DMS153 treated with DMSO at 0.1 percent for 48 hours (cell line): Measurements from ENCODE around the gene TSPO.

Experiments used
- DNase-seq: peaks from one replicate; lab custom pipeline; 2025; ENCODE audit not compliant: unreplicated experiment; lab: John Stamatoyannopoulos, UW

Gene TSPO

GRCh38 chr22:43174941-43175531 lies 23.7 kb downstream of the TSPO start:
- no peak for DNase-seq

- no peak for DNase-seq
These were observed 24.7 kb downstream of the TSPO start for GRCh38 chr22:43176090-43176489.

DNA sequence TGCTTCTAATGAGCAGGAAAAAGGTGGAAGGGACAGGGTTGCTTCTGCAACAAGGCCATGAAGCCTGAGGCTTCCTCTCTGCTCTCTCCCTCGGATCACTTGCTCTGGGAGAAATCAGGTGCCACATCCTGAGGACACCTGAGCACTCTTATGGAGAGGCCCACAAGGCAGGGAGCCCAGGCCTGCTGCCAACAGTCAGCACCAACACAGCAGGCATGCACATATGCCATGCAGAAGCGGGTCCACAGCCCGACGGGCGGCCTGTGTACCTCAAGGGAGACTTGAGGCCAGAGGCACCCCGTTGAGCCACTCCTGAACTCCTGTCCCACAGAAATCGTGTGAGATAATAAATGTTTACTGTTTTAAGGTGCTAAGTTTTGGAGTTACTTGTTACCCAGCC lies 26.1 kb downstream of the TSPO start:
- no peak for DNase-seq

- DNase-seq: no peak
These were observed 28.0 kb downstream of the TSPO start for GRCh38 chr22:43179146-43179910.

GRCh38 chr22:43179911-43180195 lies 28.5 kb downstream of the TSPO start:
- no peak for DNase-seq

GRCh38 chr22:43180670-43181069 lies 29.3 kb downstream of the TSPO start:
- no peak for DNase-seq

GRCh38 chr22:43181321-43182076 lies 30.1 kb downstream of the TSPO start:
- DNase-seq: no peak

DNA sequence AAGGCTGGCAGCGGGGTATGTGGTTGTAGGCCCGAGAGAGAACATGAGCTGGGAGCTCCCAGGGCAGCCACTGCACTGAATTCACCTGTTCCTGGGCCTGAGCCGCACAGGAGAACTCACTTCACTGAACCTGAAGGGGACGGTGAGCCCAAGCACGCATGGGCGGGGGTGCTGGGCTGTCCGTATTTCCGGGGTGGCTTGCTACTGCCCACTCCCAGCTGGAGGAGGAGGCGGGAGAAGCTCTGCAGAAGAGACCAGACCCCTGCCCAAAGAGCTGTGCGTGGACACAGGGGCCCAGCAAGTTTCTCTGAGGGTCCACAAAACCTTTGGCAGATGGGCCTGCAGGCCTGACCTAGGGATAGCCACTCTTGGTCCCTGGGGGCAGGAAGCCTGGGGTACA lies 30.8 kb downstream of the TSPO start:
- no peak for DNase-seq

DNA sequence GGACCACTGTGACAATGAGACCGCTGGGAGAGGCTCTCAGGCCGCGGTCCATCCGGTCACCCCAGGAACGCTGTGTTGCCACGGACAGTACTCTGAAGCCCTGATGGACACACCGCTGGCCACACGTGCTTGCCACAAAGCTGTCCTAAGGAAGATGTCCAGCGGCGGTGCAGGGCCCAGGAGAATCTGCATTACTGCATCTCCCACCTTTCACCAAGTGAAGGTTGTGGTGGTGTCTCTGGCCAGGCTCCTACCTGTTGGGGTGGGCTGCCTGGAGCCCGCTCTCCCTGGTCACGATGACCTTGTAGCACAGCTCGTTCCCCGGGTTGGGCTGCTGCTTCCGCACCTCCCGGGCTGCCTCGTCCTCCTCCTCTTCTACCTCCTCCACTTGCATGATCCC lies 31.4 kb downstream of the TSPO start:
- no peak for DNase-seq

DNA sequence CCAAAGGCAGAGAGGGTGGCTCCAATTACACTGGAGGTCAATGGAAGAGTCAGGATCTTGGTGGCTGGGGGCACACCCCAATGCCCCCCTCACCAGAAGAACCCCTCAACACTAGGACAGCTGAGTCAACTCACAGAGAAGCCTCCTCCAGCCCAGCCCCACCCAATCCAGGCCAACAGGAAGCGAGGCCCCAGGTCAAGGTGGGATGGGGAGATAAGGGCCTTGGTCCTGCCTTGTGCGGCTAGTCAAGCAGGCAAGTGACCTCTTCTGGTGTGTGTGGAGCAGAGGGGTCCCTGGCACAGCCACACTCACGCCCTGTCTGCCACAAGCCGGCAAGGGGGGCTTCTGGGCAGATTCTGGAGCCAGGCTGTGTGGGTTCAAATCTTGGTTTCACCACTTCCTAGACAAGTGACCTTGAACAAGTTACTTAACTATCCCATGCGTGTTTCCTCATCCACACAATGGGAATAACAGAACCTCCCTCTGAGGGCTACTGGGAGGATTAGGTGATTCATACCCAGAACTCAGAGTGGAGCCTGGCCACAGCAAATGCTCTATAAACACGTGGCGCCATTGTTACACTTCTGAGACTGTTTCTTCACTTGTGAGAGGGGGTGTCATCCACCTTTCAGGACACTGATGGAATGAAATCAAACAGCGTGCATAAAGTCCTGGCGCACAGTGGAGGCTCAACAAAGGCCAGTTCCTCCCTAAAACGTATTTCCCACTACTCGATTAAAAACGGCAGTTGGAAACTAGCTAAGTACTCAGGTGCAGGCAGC lies 32.3 kb downstream of the TSPO start:
- DNase-seq: no peak

- no peak for DNase-seq
These were observed 34.5 kb downstream of the TSPO start for GRCh38 chr22:43185860-43186261.

DNA sequence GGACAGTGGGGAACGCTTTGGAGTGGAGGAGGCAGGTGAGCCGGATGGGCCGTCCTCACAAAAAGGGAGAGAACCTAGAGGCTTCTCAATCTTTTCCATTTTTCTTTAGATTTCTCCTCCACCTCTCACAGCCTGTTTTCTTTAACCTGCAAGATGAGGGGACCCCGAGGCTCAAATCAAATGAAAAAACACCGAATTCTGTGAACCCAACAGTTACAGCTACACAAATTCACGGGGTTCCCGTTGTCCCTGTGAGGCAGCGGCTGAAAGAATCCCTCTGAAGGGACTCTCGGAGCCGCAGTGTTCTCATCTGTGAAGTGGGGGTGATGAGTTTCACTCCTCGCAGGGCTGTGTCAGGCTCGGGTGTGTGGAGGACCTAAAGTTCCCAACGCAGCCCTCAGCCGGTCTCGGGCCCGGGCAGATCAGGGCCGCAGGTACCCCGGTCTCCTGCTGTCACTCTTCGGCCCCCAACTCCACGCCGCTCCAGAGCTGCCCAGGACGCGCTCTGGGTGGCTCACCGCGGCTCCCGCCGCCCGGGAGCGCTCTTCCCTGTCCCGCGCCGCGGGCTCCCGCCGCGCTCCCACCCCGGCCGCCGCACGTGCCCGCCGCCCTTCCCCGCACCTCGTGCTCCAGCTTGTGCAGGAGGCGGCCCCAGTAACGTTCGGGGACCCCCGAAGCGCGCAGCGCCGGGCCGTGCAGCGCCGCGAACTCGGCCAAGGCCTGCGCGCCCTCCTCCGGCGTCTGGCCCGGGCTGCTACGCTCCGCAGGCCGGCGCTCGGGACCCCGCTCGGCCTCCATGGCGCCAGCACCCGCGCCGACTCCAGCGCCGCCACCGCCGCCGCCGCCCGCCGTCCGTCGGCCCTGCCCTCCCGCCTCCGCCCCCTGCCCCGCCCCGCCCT lies 35.2 kb downstream of the TSPO start, which contains the start of gene TTLL12:
TTLL12 (minus strand) TSS at position 863 of the 899 bp plus-strand sequence; CDS start at position 798, 65 bp downstream.
- DNase-seq: no peak

DNA sequence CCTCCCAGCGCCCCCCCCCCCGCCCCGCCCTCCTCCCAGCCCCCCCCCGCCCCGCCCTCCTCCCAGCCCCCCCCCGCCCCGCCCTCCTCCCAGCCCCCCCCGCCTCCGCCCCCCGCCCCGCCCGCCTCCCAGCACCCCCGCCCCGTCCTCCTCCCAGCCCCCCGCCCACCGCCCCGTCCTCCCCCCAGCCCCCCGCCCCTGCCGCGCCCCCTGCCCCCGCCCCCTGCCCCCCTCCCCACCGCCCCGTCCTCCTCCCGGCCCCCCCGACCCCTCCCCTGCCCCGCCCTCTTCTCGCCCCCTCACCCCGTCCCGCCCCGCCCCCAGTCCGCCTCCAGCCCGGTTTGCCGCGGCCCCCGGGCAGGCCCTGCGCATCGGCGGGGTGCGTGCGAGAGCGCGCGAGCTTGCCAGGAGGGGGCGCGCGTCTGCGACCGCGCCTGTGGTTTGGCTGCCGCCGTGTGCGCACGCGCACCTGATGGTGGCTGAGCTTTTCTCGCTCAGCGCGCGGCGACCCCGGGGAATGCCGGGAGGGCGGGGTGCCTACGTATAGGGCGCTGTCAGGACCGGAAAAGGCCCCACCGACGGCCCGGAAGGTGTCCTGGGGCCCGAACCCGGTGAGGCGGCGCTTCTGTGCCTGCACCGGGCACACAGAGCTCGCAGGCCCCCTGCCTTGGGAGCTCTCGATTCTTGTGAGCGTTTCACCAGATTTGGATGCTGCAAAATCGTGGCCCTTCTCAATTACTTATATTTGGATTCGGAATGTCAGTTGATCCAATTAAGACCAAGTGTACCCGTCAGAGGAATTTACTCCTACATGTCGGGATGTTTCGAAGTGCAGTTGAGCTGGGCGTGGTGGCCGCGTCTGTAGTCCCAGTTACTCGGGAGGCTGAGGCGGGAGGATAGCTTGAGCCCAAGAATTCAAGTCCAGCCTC lies 36.1 kb downstream of the TSPO start:
- peak; percentile 86 for DNase-seq

DNA sequence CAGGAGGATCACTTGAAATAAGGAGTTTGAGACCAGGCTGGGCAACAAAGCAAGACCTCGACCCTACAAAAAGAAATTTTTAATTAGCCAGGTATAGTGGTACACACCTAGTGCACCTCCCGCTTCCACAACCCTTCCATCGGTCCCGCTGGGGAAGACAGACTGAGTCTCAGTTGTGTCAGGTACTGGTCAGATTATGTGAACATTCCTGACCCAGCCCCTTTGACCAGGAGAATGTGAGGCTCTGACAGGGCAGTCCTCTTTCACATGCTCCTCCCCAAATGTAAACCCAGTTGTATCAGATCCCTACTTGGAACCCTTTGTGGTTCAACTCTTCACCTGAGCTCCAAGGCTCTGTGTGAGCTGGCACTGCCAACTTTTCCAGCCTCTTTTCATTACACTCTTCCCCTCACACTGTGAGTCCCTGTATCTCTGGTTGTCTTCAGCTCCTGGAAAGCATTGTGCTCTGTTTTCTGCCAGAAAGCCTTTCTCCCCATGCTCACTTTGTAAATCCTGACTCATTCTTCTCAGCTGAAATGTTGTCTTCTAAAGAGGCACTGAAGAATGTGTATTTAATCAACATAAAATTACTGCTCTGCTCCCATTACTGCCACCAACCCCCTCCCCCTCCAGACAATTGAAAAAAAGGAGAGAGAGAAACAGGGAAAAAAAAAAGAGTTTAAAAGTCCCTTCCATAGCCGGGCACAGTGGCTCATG lies 37.6 kb downstream of the TSPO start:
- DNase-seq: no peak

- DNase-seq: no peak
These were observed 40.5 kb downstream of the TSPO start for GRCh38 chr22:43191831-43192230.

DNA sequence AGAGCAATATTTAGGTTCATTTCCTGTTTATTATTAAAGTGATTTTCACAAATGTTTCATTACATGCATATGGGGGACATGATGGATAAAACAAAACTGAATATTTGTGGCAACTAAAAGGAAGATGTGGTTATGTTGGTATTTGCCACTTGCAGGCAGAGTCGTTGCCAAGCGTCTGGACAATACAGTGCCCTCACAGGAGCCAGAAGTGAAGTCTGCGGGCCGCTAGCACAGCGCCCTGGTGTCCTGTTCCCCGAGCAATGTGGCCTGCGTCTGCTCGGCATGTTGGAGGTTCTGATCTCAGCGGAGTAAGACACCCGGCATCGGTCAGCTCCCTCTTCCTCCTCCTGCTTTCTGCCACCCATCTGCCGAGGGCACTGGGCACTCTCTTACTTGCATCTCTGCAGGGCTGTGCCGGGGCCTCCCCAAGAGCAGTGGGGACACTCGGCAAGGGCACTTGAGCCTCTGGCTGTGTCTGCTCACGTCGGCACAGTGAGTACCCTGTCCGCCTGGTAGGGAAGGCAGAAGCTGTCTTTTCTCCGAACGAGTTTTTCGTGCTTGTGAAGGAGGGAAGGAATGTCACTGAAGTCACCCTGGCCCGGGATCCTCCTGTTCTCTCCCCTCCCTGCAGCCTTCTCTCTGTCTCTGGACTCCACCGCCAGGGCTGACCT lies 46.0 kb downstream of the TSPO start:
- DNase-seq: no peak

GRCh38 chr22:43198126-43198525 lies 46.8 kb downstream of the TSPO start:
- no peak for DNase-seq

GRCh38 chr22:43198936-43199335 lies 47.6 kb downstream of the TSPO start:
- DNase-seq: no peak
